Measurements from ENCODE around the gene RNF144B. TPM values are rescaled to one million over a fixed set of nuclear protein-coding genes. Genes with fewer than 3 reads are reported as not detected.

The RNF144B gene
- polyA plus RNA-seq, 12 donors = 5.4 to 19.7 (median 10.7) TPM; not detected in 1

- no peak for DNase-seq
Observed at GRCh38 chr6:18478610-18479009, 91.5 kb downstream of the RNF144B start.

GRCh38 chr6:18481870-18482269 lies 94.7 kb downstream of the RNF144B start:
- DNase-seq = no peak

- DNase-seq = no peak
Observed at GRCh38 chr6:18485660-18486435, 98.7 kb downstream of the RNF144B start.

GRCh38 chr6:18488004-18488403 lies 100.9 kb downstream of the RNF144B start:
- DNase-seq = no peak

GRCh38 chr6:18488526-18489270 lies 101.5 kb downstream of the RNF144B start:
- DNase-seq = no peak

- DNase-seq = no peak
Observed at GRCh38 chr6:18489335-18489734, 102.2 kb downstream of the RNF144B start.

GRCh38 chr6:18491308-18492045 lies 104.3 kb downstream of the RNF144B start:
- no peak for DNase-seq

GRCh38 chr6:18492972-18493371 lies 105.8 kb downstream of the RNF144B start:
- no peak for DNase-seq

GRCh38 chr6:18493382-18493891 lies 106.3 kb downstream of the RNF144B start:
- no peak for DNase-seq

- DNase-seq = no peak
Observed at GRCh38 chr6:18493925-18494324, 106.8 kb downstream of the RNF144B start.

- DNase-seq = no peak
Observed at GRCh38 chr6:18495236-18495635, 108.1 kb downstream of the RNF144B start.

- no peak for DNase-seq
Observed at GRCh38 chr6:18496462-18496861, 109.3 kb downstream of the RNF144B start.

GRCh38 chr6:18497006-18497405 lies 109.9 kb downstream of the RNF144B start:
- no peak for DNase-seq

GRCh38 chr6:18498408-18498807 lies 111.3 kb downstream of the RNF144B start:
- no peak for DNase-seq

GRCh38 chr6:18500921-18501662 lies 113.9 kb downstream of the RNF144B start:
- no peak for DNase-seq

GRCh38 chr6:18501663-18502013 lies 114.5 kb downstream of the RNF144B start:
- DNase-seq = peak; percentile 31

- no peak for DNase-seq
Observed at GRCh38 chr6:18503206-18503592, 116.0 kb downstream of the RNF144B start.

- peak; percentile 71 for DNase-seq
Observed at GRCh38 chr6:18503593-18504231, 116.6 kb downstream of the RNF144B start.

- DNase-seq = no peak
Observed at GRCh38 chr6:18504232-18504596, 117.1 kb downstream of the RNF144B start.

- DNase-seq = no peak
Observed at GRCh38 chr6:18506382-18507017, 119.3 kb downstream of the RNF144B start.

GRCh38 chr6:18507018-18507415 lies 119.9 kb downstream of the RNF144B start:
- DNase-seq = no peak

All from muscle of arm (tissue), 12 donors.